ENCODE measurements around the gene DGCR6L.
"Not testable (repeated sequence)": the region's sequence is repeated elsewhere in the genome, so short reads cannot be mapped to it uniquely, and the experiment has no call there.

The DGCR6L gene

DNA sequence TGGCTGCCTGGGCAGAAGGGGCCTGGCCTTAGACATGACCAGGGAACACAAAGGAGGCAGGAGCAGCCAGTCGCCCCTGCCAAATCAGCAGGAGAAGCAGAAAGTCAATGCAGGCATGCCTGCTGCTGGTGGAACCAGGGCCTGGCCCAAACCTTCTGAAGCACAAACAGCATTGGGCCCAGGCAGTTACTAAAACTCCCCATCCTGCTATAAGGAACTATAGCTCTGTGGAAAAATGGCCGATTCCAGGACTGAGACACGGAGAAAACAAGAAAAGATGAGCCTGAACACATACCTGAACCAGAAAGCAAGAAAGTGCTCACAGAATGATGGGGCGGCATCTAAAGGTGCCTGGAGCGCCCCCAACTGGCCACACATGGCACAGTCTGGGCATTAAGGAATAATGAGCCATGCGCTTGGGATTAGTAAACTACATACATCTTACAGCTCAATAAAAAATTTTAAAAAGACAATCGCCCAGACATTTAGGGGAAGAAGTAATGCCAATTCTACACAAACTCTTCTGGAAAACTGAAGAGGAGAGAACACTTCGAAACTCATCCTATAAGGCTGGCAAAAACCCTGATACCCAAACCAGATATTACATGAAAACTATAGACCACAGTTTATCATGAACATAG, 2.3 kb downstream of the DGCR6L start:
- H3K36me3 Mint-ChIP-seq (ENCODE audit: low read depth); H3K27me3 Mint-ChIP-seq (ENCODE audit: low read depth); H3K9me3 Mint-ChIP-seq; H3K27ac Mint-ChIP-seq: not testable (repeated sequence)
- H3K4me3 Mint-ChIP-seq = peak overlapping the region; percentile 93
- H3K4me1 Mint-ChIP-seq (ENCODE audit: low read depth) = peaks cover 30% of the 10 kb centered on the region
- DNase-seq (ENCODE audit: low spot score) = peak; percentile 30

DNA sequence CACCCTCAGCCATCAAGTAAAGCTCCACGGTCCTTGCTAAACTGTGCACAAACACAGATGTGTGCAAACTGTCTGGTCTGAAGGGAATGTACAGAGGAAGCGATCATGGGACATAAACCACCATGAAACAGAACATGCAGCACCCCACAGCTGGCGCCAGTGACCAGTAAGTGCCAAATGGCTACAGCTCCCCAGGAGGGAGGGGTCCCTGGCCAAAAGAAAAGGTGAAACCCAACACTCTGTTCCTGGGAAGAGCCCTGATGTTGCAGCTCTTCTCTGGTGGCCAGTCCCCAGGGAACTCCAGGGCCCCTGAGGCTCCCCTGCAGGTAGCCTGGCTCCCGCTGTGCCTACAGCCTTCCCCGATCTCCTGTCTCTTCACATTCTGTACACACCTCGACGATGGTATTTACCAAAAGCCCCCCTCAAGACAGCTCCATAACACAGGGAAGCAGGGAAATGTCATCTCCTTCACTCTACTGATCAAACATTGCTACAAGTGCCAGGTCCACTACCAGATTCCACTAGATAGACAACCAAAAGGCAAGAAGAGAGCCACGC, 2.9 kb downstream of the DGCR6L start:
- Mint-ChIP-seq H3K9me3 (no peaks in the 10 kb centered on the region), H3K36me3 (ENCODE audit: low read depth) (peaks cover 7% of the 10 kb centered on the region), H3K27me3 (ENCODE audit: low read depth) (no peaks in the 10 kb centered on the region), H3K27ac (no peak overlapping the region), H3K4me1 (ENCODE audit: low read depth) (peaks cover 27% of the 10 kb centered on the region), H3K4me3 (peak overlapping the region; percentile 93)
- DNase-seq (ENCODE audit: low spot score) = peak; percentile 3

- H3K9me3 Mint-ChIP-seq = no peaks in the 10 kb centered on the region
- H3K4me1 Mint-ChIP-seq (ENCODE audit: low read depth) = peaks cover 21% of the 10 kb centered on the region
- H3K27me3 Mint-ChIP-seq (ENCODE audit: low read depth) = no peaks in the 10 kb centered on the region
- peak; percentile 3 for DNase-seq (ENCODE audit: low spot score)
- H3K4me3 Mint-ChIP-seq = no peak overlapping the region
- H3K27ac Mint-ChIP-seq = no peak overlapping the region
- H3K36me3 Mint-ChIP-seq (ENCODE audit: low read depth) = peaks cover 7% of the 10 kb centered on the region
Measured at GRCh38 chr22:20316217-20316843, 3.5 kb downstream of the DGCR6L start.

- DNase-seq (ENCODE audit: low spot score) = peak; percentile 3
- Mint-ChIP-seq H3K9me3 (no peaks in the 10 kb centered on the region), H3K27ac (no peak overlapping the region), H3K36me3 (ENCODE audit: low read depth) (peaks cover 7% of the 10 kb centered on the region), H3K4me1 (ENCODE audit: low read depth) (peaks cover 16% of the 10 kb centered on the region), H3K4me3 (no peak overlapping the region), H3K27me3 (ENCODE audit: low read depth) (no peaks in the 10 kb centered on the region)
Measured at GRCh38 chr22:20315337-20316216, 4.3 kb downstream of the DGCR6L start.

- not testable (repeated sequence) for H3K27me3 Mint-ChIP-seq (ENCODE audit: low read depth); H3K9me3 Mint-ChIP-seq; H3K4me3 Mint-ChIP-seq; H3K27ac Mint-ChIP-seq; H3K36me3 Mint-ChIP-seq (ENCODE audit: low read depth)
- H3K4me1 Mint-ChIP-seq (ENCODE audit: low read depth) = peaks cover 15% of the 10 kb centered on the region
- DNase-seq (ENCODE audit: low spot score) = peak; percentile 3
Measured at GRCh38 chr22:20314741-20315336, 5.0 kb downstream of the DGCR6L start.

DNA sequence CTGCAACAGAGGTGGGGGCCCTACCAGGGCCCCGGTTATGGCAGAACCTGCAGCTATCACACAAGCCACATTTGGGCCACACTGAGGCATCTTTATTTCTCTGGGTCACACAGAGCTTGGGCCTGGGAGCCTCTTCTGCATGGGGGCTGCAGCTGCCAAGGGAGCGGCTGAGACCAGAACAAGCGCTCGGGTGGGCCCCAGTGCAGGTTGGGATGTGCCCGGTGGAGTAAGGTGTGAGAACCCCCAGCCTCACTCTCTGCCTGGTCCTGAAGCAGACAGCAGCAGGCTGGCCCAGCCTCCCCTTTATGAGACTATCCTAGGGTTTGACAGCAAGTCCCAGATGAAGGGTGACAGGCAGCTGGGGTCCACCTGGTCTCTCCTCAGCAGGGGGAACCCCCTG, 5.7 kb downstream of the DGCR6L start:
- H3K27me3 Mint-ChIP-seq (ENCODE audit: low read depth); H3K27ac Mint-ChIP-seq; H3K4me3 Mint-ChIP-seq; DNase-seq (ENCODE audit: low spot score); H3K36me3 Mint-ChIP-seq (ENCODE audit: low read depth); H3K9me3 Mint-ChIP-seq: not testable (repeated sequence)
- H3K4me1 Mint-ChIP-seq (ENCODE audit: low read depth) = peaks cover 15% of the 10 kb centered on the region

- H3K9me3 Mint-ChIP-seq; H3K27ac Mint-ChIP-seq; H3K27me3 Mint-ChIP-seq (ENCODE audit: low read depth); DNase-seq (ENCODE audit: low spot score); H3K4me3 Mint-ChIP-seq; H3K36me3 Mint-ChIP-seq (ENCODE audit: low read depth): not testable (repeated sequence)
- peaks cover 15% of the 10 kb centered on the region for H3K4me1 Mint-ChIP-seq (ENCODE audit: low read depth)
Measured at GRCh38 chr22:20313306-20314077, 6.4 kb downstream of the DGCR6L start.

- peaks cover 6% of the 10 kb centered on the region for H3K4me1 Mint-ChIP-seq (ENCODE audit: low read depth)
- no peak overlapping the region for H3K4me3 Mint-ChIP-seq
- DNase-seq (ENCODE audit: low spot score) = no peak
- peaks cover under 1% of the 10 kb centered on the region for H3K36me3 Mint-ChIP-seq (ENCODE audit: low read depth)
- no peak overlapping the region for H3K27ac Mint-ChIP-seq
- no peaks in the 10 kb centered on the region for H3K27me3 Mint-ChIP-seq (ENCODE audit: low read depth)
- no peaks in the 10 kb centered on the region for H3K9me3 Mint-ChIP-seq
Measured at GRCh38 chr22:20312396-20313191, 7.3 kb downstream of the DGCR6L start.

GRCh38 chr22:20311249-20312062, 8.4 kb downstream of the DGCR6L start:
- H3K4me1 Mint-ChIP-seq (ENCODE audit: low read depth); H3K27ac Mint-ChIP-seq; H3K9me3 Mint-ChIP-seq; DNase-seq (ENCODE audit: low spot score); H3K27me3 Mint-ChIP-seq (ENCODE audit: low read depth); H3K36me3 Mint-ChIP-seq (ENCODE audit: low read depth); H3K4me3 Mint-ChIP-seq: not testable (repeated sequence)

DNA sequence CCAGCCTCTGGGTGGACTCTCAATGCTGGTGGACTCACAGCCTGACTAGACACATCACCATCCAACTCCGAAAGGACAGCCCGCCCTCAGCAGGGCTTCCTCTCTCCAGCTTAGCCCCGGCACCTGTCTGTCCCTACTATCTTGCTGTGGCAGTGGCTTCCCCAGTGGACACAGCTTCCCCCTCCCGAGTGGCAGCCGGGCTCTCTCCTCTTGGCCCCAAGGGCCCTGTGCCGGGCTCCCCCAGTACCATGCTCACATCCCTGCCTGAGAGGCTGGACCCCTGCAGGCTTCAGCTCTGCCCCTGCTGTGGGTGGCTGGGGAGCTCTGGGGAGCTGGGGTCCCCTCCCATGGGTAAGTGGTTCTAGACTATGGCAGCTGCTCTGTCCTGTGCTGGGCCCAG, 9.1 kb downstream of the DGCR6L start:
- H3K9me3 Mint-ChIP-seq; H3K27me3 Mint-ChIP-seq (ENCODE audit: low read depth); H3K27ac Mint-ChIP-seq; H3K4me3 Mint-ChIP-seq; H3K36me3 Mint-ChIP-seq (ENCODE audit: low read depth); DNase-seq (ENCODE audit: low spot score); H3K4me1 Mint-ChIP-seq (ENCODE audit: low read depth): not testable (repeated sequence)

DNA sequence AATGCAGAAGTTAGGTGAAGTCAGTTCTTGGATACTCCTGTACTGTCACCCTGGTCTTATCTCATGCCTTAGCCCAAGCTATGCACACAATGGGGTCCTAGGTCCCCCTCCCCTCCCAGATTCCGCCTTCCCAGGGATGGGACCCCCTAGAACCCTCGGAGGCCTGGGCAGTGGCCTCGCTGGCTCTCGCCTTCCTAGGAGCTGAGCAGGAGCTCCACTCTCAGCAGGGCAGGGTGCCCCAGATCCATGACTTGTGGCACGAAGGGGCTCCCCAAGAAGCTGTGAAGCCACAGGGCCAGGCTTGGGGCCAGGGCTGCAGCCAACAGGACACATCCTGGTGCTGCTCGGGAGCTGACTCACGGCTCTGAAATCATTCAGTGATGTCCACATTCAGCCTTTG, 9.7 kb downstream of the DGCR6L start:
- not testable (repeated sequence) for H3K4me3 Mint-ChIP-seq; DNase-seq (ENCODE audit: low spot score)

More for the DNA sequence above, 9.7 kb downstream of the DGCR6L start:
- H3K9me3 Mint-ChIP-seq; H3K4me1 Mint-ChIP-seq (ENCODE audit: low read depth); H3K27me3 Mint-ChIP-seq (ENCODE audit: low read depth); H3K36me3 Mint-ChIP-seq (ENCODE audit: low read depth); H3K27ac Mint-ChIP-seq: not testable (repeated sequence)

Data from T-helper 2 cell treated with Interferon-gamma antibody and Interleukin-4, amounts not matched to agents 5 μg/mL and 100 μg/mL, for 36 hours (primary cell).